ENCODE results near the gene ISL2.

The ISL2 gene

DNA sequence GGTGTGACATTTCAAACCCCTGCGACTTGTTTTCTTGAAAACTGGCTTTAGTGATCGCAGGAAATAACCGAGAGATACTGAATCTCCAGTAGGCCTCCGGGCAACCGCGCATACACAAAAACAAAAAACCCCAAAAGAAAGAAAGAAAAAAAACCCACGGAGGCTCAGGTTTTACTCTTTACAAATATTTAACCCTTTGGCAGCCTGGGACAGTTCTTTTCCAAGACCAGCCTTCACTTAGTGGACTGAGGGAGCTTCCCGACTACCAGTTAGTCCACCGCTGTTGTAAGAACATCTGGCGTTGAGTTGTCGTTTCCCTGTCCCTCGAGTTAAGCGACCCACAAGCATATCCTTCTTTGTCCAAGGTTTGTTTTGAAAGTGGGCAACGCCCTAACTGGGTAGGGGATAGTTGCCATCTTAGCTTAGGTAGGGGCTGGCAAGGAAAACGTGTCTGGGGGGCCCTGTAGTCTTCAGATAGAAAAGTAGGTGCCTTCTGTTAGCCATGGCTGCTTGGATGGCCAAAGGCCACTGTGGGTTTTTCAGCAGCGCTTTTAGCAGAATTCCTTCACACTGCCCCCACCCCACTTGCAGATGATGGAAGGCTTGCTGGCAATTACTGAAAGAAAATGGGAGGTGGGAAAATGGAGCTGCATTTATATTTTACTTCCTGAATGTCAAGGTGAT is 6.9 kb downstream of the ISL2 start:
- DNase-seq: no peak

DNA sequence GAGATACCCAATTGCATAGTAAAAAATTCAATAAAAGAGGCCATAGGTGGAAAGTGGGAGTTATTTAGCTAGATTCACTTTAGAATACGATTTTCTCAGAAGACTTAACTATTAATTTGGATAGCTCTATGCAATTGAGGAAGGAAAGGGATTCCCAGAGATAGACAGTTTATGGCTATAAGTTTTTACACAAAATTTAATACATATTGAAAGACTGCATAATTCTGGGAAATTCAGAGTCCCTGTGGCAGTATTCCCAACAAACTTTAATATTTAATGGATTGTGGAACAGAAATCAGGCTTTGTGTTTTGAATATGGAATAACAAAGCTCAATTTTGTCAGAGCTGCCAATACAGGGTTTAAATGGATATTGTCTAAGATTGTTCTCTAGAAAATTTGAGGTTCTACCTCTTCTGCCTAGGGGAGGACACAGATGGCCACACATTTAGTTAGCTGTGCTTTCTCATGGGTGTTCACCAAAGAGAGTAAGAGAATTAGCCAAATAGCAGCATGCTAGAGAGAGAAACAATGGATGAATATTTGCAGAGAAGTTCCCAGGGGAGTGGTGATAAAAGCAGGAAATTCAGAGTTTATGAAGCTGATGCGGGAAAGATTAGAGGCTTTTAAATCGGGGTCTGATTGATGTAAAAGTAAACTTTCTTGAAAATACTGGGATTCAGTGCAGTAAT is 8.5 kb downstream of the ISL2 start:
- DNase-seq: no peak

GRCh38 chr15:76345583-76345879 is 9.0 kb downstream of the ISL2 start:
- DNase-seq: no peak

DNA sequence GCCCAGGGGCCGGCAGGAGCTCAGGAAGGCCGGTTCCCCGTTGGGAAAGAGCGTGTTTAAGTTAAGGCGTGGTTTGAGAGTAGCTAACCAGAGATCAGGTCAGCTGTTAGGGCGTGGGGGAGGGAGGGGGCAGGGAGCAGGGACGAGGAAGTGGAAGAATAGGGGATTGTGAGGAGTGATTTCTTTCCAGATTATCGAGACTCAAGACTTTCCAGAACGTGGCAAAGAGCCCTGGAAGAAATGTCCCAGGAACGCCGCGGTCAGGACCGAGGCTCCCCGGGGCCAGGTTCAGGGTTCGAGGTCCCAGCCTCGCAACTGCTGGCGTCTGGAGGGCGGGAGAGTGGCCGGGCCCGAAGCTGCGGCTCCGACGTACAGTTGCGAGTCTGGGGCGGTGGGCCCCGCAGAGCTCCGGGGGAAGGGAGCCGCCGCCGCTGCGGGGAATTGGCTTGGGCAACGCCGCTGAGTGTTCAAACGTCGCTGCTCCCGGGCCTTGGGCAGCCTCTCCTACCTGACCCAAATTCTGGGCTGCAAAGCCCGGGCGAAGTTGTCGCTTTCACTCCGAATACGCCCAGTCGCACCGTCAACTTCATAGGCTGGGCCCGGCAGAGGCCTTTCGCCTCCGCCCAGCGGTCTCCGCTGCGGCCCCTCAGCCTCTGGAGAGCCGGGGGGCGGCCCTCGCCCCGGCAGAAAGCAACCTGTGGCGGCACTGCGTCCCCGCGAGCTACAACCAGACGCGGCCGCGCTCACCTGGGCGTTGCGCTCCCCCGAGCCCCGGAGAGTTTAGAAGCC is 9.5 kb downstream of the ISL2 start:
- no peak for DNase-seq

DNA sequence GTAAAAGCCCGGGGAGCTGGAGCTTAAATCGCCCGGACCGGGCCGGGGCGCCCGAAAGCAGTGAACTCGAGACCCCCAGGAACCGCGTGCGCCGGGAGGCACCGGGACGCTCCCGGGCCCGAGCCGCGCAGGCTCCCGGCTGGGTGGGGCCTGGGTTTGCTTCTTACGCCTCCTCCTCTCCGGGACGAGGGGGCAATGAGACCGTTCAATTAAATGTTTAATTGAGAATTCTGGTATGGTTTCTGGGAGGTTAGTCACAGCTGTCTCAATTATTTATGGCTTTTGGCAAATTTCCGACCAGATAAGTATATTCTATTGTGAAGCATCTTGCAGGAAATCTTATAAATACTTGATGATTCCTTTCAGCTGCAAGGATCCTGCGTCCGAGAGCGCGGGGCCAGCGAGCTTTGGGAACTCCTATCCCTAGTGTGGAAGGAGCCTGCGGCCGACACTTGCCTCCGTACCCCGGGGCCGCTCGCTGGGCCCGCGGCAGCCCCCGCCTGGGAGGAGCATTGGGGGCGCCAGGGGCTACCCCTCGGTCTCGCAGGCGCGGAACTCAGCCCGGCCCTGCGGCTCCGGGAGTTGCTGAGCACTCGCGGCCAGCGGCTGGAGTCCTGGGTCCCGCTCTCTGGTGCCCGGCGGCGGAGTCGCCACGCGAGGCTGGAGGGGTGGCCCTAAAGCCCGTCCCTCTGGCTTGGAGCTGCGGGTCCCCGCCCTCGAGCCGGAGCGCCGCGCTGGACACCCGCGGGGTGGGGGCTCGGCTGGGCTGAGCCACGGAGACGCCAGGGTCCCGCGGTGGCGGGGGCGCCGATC is 10.3 kb downstream of the ISL2 start:
- DNase-seq: no peak

DNA sequence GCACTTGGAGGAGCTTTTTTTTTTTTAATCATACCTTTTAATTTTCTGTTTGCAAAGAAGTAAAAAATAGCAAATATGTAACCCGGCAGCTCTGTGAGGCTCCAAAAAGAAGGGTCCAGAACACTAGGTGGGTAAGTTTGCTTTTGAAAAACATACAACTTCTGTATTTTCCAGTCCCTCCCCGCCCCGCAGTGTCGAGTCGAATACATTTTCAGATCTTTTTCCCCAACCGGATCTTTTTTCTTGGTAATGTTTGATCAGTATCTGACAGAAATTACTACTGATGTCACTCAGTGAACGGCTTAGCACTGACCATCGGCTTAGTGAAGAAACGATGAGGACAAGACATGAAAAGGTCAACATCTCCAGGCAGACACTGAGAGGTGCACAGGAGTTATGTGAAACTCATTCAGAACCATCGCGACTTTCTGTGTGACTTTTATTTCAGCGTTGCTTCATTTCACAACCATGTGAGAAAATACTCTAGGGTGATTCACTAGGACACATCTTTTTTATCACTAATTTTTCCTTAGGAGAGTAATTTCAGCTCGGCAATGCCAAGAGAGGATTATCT is 11.0 kb downstream of the ISL2 start:
- DNase-seq: no peak

DNA sequence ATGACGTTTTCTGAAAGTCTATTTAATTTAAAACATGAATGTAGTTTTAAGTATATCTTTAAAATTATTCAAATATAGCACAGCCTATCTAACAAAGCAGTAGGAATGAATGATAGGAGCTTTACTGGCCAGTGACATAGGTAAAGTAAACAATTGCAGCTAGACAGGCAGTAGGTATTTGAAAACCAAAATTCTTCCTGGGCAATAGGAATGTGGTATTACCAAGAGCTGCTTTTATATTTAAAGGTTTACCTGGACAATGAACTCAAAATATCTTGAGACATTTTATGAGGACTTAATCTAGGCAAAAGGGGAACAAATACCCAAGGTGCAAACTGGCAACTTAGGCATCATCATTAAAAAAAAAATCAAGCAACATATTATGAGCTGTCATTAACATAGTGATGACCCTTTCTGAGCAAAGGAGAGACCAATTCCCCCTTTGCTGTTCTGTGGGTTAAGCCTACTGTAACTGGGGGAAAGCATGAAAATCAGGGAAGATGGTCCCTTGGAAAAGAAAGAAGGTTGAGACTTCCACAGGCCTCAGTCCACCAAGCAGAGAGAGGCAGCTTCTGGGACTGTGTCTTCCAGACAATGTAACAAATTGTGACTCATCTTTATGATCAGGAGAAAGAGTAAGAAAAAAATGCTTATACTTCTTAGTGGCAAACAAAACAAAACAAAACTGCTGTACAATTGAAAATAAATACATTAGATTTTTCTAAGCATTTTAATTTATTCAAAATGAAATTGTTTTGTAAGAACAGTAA is 12.9 kb downstream of the ISL2 start:
- no peak for DNase-seq

DNA sequence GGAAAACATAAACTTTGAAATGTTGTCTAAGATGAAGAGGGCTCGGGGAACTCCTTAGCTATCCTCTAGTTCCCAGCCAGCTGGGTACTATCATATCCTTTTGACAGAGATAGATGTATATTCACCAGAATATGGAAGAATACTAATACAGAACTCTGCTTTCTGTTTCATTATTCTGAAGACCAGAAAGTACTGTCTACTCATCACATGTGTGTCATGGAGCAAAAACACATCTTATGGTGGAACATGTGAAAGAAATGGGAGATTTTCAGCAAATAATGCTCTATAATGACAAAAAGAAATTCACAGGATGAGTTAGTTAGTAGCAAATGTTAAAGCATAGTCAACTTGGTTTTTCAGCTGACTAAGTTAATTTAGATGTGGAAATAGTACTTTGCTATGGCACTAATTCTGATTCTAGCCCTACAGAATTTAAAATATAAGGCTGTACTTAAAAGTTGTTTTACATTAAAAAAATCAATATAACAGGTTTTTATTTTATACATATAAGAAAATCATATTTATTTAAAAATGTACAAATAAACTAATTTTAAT is 16.5 kb downstream of the ISL2 start:
- no peak for DNase-seq

DNA sequence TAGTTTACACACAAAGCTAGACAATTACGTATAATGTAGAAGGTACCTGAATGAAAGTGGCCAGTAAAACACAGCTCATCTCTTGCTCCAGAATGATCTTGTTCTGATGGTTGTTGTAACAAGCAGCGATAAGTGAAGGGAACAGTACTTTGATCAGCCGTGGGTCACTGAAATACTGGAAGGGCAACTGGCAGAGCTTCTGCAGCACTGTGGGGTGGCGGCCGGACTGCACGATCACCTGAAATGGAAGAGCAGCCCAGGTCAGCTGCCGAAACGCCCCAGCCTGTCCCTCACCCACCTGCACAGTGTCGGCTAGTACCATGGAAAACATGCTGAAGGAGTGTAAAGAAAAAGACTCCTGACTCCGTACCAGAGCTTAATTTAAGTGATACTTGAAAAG is 17.3 kb downstream of the ISL2 start:
- no peak for DNase-seq

DNA sequence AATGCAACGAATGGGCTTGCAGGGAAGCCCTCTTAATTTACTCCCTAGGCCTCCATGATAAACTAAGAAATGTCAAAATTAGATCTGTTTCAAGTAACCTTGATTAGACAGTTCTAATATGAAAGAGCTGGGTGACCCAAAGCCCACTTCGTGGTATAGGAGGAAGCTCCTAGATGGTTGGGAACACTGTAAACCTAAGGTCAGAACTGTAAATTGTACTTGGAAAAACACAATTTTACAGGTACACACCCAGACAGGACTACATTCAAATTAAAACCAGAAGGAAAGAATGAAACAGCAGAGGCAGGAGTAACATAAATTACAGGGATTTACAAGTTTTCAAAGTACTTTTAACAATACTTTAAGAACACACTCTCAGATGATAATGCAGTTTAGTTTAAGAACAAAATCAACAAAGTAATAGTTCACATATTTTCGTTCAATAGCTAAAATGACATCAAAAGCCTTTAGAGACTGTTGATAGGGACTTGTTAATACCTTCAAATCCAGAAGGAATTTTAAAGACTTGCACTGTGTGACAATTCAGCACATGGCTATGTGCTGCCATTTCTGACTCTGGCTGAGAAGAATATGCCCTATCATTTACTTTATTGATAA is 18.4 kb downstream of the ISL2 start:
- DNase-seq: no peak

DNA sequence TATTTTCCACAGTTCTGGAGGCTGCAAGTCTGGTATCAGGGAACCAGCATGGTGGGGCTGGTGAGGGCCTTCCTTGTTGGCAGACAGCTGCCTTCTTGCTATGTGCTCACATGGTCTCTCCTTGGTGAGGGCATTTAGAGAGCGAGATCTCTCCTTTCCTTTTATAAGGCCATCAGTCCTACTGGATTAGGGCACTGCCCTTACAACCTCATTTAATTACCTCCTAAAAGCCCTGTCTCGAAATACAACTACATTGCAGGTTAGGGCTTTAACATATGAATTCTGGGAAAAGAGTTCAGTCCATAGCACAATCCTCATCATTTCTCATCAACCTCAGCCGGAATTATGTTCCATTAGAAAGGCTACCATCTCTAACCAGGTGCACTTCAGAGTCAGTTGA is 21.9 kb downstream of the ISL2 start:
- no peak for DNase-seq

DNA sequence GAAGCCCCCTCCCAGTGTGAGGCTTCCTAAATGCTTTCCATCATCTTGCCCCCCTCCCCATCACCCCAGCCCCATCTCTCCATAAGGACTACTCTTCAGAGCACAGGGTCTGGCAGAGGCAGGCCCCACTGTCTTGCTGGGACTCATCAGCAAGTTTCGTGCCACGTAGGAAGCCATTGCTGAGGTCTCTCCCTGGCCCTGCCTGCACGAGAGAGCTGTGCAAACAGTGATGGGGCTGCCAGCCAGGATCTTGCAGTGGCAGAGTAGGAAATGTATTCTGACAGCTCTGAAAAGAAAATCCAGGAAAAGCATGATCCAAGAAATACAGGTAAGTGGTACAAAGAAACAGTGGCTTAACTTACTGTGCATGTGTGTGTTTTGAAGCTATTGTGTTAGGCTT is 22.6 kb downstream of the ISL2 start:
- DNase-seq: no peak

- DNase-seq: no peak
These were observed 23.8 kb downstream of the ISL2 start for GRCh38 chr15:76360416-76360815.

DNA sequence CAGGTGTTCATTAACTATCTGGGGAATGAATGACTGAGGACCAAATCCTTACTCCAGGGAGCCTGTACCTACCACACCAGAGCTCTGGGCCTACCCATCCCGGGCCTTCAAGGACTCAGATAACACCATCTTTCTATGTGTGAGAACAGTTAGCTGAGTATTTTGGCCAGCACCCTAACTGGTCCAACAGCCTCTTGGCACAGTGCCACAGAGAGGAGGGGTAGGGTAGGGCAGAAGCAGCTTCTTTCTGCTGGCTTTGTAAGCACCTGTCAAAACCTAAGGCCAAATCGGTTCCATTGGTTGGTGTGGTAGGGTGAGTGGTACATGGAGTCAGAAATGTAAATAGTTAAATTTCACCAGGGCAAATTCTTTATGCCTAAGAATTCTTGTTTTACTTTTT is 26.7 kb downstream of the ISL2 start:
- no peak for DNase-seq

GRCh38 chr15:76366714-76367113 is 30.1 kb downstream of the ISL2 start:
- DNase-seq: no peak

DNA sequence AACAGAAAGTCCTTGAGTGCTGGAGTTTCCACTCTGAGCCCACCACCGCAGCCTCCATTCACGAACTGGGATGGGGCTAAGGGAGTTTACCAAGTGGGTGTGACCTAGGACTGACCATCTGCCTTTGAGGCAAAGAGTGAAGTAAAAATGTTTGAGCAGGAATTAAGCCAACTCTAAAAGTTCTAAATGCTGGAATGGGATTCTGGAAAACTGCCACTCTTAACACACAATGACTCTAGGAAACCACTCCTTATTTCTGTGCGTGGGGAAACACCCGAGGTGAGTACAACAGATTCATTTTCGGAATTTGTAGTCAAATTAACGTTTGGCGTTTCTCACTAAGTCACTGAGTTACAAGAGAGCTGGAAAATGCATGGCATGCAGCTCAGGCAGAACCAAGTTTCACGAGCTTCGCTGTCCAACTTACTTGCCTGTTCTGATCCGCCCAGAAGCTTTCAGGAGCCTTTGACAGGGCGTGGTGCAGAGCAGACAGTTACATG is 31.6 kb downstream of the ISL2 start:
- DNase-seq: no peak

- DNase-seq: no peak
These were observed 39.5 kb downstream of the ISL2 start for GRCh38 chr15:76376029-76376428.

DNA sequence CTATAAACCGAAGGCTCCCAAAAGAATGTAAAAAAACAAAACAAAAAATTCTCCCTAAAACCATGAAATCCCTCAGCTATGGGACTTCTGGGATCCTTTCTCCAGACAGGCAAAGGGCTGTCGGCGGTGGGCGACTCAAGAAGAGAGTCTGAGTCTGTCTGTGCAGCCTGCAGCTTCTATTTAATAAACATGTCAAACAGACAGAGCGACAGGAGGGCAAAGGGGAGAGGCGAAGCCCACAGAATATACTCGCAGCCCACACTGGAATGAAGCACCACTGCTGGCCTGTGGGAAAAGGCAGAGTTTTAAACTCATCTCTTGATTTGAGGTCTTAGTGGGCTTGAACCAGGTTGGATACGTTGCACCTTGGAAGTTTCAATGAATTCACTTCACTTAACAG is 40.2 kb downstream of the ISL2 start:
- no peak for DNase-seq

DNA sequence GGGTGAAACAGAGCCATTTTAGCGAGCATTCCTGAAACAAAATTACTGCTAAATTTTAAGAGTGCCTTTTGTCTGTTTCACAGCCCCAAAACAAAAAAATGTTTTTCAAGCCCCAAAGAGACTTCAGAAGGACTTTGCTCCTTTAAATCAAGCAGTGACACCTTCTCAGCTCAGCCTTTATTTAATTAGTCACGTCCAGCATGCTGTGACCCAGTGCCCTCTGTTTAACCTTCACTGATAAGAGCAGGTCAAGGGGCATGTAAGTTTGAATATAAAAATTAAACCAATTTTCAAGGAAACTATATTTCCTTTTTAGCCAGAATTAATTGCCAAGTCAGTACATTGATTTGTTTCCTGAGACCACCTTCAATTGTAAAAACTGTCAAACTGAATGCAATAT is 40.6 kb downstream of the ISL2 start:
- no peak for DNase-seq

- DNase-seq: no peak
These were observed 41.2 kb downstream of the ISL2 start for GRCh38 chr15:76377751-76378150.

- no peak for DNase-seq
These were observed 42.1 kb downstream of the ISL2 start for GRCh38 chr15:76378691-76379090.

All from activated naive CD4-positive, alpha-beta T cell treated with anti-CD3 and anti-CD28 coated beads, Interleukin-2, amount 50 U/mL, for 16 hours (primary cell).